Astrocyte (in vitro differentiated cells and primary cell): Measurements from ENCODE around the gene LHFPL5. TPM values are rescaled to one million over a fixed set of nuclear protein-coding genes. Genes with fewer than 3 reads are reported as not detected.

Experiments used
- DNase-seq: peaks from one replicate; pipeline ENCODE4 v3.0.0-alpha.2; 2010; ENCODE audit warnings: low read depth
- FAIRE-seq: peaks from 2 replicates; lab custom pipeline; 2011; peaks lifted over from hg19 to GRCh38; lab: Jason Lieb, UNC
- H2AFZ ChIP-seq: 2 replicates; pipeline ENCODE4 v1.6.0; 2012; ENCODE audit warnings: low read depth, low read length, inconsistent platforms
- H3K27ac ChIP-seq: 2 replicates; pipeline ENCODE4 v1.5.1; 2011; ENCODE audit warnings: low read depth, low read length, inconsistent platforms
- H3K27me3 ChIP-seq: 2 replicates; pipeline ENCODE4 v1.6.0; 2011; ENCODE audit warnings: low read length, inconsistent platforms; ENCODE audit not compliant: insufficient read depth
- H3K36me3 ChIP-seq: 2 replicates; pipeline ENCODE4 v1.5.1; 2011; ENCODE audit warnings: low read length, inconsistent platforms; ENCODE audit not compliant: insufficient read depth
- H3K4me1 ChIP-seq: 2 replicates; pipeline ENCODE4 v1.5.1; 2011; ENCODE audit warnings: low read length, inconsistent platforms; ENCODE audit not compliant: insufficient read depth
- H3K4me2 ChIP-seq: 2 replicates; pipeline ENCODE4 v1.6.0; 2012; ENCODE audit warnings: low read length, inconsistent platforms
- H3K4me3 ChIP-seq: 2 replicates; pipeline ENCODE4 v1.5.1; 2011; ENCODE audit warnings: low read depth, mild to moderate bottlenecking, low read length, inconsistent platforms; ENCODE audit not compliant: insufficient read depth
- H3K79me2 ChIP-seq: 2 replicates; pipeline ENCODE4 v1.6.0; 2012; ENCODE audit warnings: mild to moderate bottlenecking, low read length, inconsistent platforms; ENCODE audit not compliant: insufficient read depth
- H3K9ac ChIP-seq: 2 replicates; pipeline ENCODE4 v1.6.0; 2012; ENCODE audit warnings: mild to moderate bottlenecking, low read length, inconsistent platforms
- H3K9me3 ChIP-seq: 2 replicates; pipeline ENCODE4 v1.5.1; 2012; ENCODE audit warnings: low read depth, mild to moderate bottlenecking, low read length, inconsistent platforms; ENCODE audit not compliant: insufficient read depth
- H4K20me1 ChIP-seq: 2 replicates; pipeline ENCODE4 v1.6.0; 2012; ENCODE audit warnings: low read length, inconsistent platforms; ENCODE audit not compliant: insufficient read depth
- H3K27ac Mint-ChIP-seq: one replicate; pipeline ENCODE4 v1.8.0; 2021; ENCODE audit warnings: mild to moderate bottlenecking, mixed read lengths; ENCODE audit not compliant: unreplicated experiment
- H3K27me3 Mint-ChIP-seq: one replicate; pipeline ENCODE4 v1.8.0; 2021; ENCODE audit warnings: low read depth, mixed read lengths; ENCODE audit not compliant: unreplicated experiment
- H3K36me3 Mint-ChIP-seq: one replicate; pipeline ENCODE4 v1.8.0; 2021; ENCODE audit warnings: low read depth, mixed read lengths; ENCODE audit not compliant: unreplicated experiment
- H3K4me1 Mint-ChIP-seq: one replicate; pipeline ENCODE4 v1.8.0; 2021; ENCODE audit warnings: low read depth, mixed read lengths; ENCODE audit not compliant: unreplicated experiment
- H3K4me3 Mint-ChIP-seq: one replicate; pipeline ENCODE4 v1.8.0; 2021; ENCODE audit warnings: mild to moderate bottlenecking, moderate library complexity, mixed read lengths; ENCODE audit not compliant: unreplicated experiment
- H3K9me3 Mint-ChIP-seq: one replicate; pipeline ENCODE4 v1.8.0; 2021; ENCODE audit warnings: mild to moderate bottlenecking, mixed read lengths; ENCODE audit not compliant: unreplicated experiment
- EZH2 ChIP-seq: IDR thresholded peaks from 2 replicates; pipeline ENCODE4 v1.6.1; 2012; ENCODE audit warnings: mild to moderate bottlenecking, low read length, inconsistent platforms; ENCODE audit not compliant: insufficient read depth
- total RNA-seq: library from RNA; stranded (reverse); gene quantifications from 2 replicates; pipeline ENCODE4 v1.2.1, GENCODE V29; 2021
- TF ChIP-seq, protein P1 (sequence below): IDR thresholded peaks from 2 replicates; pipeline ENCODE4 v1.5.1; 2011; ENCODE audit warnings: low read depth, mild to moderate bottlenecking, inconsistent platforms, low read length, moderate library complexity; ENCODE audit not compliant: insufficient read depth

Gene LHFPL5
- total RNA-seq, 1 donor from 2014 or later = not detected

DNA sequence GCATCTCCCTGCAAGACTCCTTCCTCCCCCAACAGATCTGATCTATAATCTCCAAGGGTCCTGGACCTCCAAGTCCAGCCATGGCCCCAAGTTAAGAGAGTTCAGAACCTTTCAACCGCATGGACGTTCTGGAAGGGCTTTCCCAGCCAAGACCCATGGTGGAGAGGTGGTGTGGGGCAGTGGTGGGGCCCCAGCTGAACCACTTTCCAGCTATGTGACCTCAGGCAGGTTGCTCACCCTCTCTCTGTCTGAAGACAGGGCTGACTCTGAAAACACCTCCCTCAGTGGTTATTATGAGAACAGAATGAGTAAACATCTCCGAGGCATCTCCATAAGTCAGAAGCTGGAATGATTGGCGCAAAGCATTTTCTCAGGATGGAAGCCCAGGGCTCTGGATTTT is 8.9 kb upstream of the LHFPL5 start:
- Histone ChIP-seq H3K36me3 (no peaks in the 10 kb centered on the region), H3K4me2 (no peak overlapping the region), H2AFZ (no peak overlapping the region), H3K79me2 (no peaks in the 10 kb centered on the region), H3K9ac (no peak overlapping the region), H3K4me3 (no peak overlapping the region), H3K27me3 (peaks cover 6% of the 10 kb centered on the region), H3K27ac (no peak overlapping the region), H3K4me1 (no peaks in the 10 kb centered on the region), H3K9me3 (no peaks in the 10 kb centered on the region), H4K20me1 (no peaks in the 10 kb centered on the region)
- peaks cover 3% of the 10 kb centered on the region for H3K36me3 Mint-ChIP-seq
- no peaks in the 10 kb centered on the region for H3K9me3 Mint-ChIP-seq
- H3K4me1 Mint-ChIP-seq = peaks cover 3% of the 10 kb centered on the region
- DNase-seq (no peak), FAIRE-seq (no peak)
- peaks cover 47% of the 10 kb centered on the region for H3K27me3 Mint-ChIP-seq
- TF ChIP-seq, protein P1, sequence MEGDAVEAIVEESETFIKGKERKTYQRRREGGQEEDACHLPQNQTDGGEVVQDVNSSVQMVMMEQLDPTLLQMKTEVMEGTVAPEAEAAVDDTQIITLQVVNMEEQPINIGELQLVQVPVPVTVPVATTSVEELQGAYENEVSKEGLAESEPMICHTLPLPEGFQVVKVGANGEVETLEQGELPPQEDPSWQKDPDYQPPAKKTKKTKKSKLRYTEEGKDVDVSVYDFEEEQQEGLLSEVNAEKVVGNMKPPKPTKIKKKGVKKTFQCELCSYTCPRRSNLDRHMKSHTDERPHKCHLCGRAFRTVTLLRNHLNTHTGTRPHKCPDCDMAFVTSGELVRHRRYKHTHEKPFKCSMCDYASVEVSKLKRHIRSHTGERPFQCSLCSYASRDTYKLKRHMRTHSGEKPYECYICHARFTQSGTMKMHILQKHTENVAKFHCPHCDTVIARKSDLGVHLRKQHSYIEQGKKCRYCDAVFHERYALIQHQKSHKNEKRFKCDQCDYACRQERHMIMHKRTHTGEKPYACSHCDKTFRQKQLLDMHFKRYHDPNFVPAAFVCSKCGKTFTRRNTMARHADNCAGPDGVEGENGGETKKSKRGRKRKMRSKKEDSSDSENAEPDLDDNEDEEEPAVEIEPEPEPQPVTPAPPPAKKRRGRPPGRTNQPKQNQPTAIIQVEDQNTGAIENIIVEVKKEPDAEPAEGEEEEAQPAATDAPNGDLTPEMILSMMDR = no peak
- no peak for TF ChIP-seq EZH2
- peak overlapping the region; percentile 5 for H3K27ac Mint-ChIP-seq
- H3K4me3 Mint-ChIP-seq = no peak overlapping the region

DNA sequence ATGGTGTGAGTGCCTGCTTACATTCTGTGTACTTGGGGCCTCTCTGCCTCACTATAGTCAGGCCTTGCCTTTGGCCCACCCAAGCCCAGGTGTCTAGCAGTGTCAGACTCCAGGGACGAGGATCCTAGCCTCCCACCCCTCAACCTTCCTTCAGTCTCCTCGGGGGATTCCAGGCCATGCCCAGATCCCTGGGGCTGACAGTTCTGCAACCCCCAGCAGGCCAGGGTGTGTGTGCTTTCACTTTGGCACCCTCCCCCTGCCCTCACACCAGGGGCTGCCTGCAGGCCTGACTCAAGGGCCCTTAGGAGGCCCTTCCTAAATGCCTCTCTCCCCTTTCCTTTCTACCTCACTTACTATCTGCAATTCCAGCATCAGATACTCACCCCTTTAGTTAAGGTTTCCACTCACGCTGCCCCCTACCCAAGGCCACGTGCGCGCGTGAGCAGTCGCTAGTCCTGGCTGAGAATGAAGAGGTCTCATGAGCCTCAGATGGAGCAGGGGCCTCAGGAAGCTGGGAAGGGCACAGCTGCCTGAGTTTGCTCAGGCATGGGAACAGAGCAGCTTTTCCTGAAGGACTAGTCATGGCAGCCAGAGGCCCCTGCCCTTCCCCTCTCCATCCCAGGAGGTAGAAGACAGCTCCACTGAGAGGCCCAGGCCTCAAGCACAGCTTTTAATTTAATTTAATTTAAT is 7.2 kb upstream of the LHFPL5 start:
- H3K27me3 ChIP-seq = no peaks in the 10 kb centered on the region
- H3K4me1 ChIP-seq = no peaks in the 10 kb centered on the region
- no peak overlapping the region for H3K4me2 ChIP-seq
- H3K27me3 Mint-ChIP-seq = peaks cover 47% of the 10 kb centered on the region
- no peaks in the 10 kb centered on the region for H4K20me1 ChIP-seq
- no peak overlapping the region for H2AFZ ChIP-seq
- H3K27ac ChIP-seq = no peak overlapping the region
- FAIRE-seq (no peak), DNase-seq (no peak)
- H3K4me3 ChIP-seq = no peak overlapping the region
- no peaks in the 10 kb centered on the region for H3K79me2 ChIP-seq
- H3K4me1 Mint-ChIP-seq = peaks cover 3% of the 10 kb centered on the region
- no peak overlapping the region for H3K4me3 Mint-ChIP-seq
- H3K27ac Mint-ChIP-seq = no peak overlapping the region
- H3K9me3 ChIP-seq = no peaks in the 10 kb centered on the region
- H3K9me3 Mint-ChIP-seq = no peaks in the 10 kb centered on the region
- TF ChIP-seq, protein P1 = no peak
- no peak for TF ChIP-seq EZH2
- H3K9ac ChIP-seq = no peak overlapping the region
- no peaks in the 10 kb centered on the region for H3K36me3 ChIP-seq
- H3K36me3 Mint-ChIP-seq = peaks cover 3% of the 10 kb centered on the region

DNA sequence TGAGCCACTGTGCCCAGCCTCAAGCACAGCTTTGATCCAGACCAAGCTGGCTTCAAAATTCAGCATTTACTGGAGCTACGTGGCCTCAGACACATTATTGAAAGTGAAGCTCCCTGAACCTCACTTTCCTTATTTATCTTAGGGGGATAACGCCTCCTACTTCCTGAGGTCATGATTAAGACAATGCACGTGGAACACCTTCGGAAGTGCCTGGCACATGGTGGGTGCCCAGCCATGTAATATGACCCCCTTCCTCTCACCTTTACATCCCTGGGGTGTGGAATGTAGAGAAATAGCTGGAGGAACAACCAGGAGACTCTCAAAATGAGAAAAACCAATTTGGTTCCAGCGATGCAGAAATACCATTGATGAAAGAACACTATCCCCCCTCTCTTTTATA is 6.4 kb upstream of the LHFPL5 start:
- Mint-ChIP-seq H3K4me1 (no peaks in the 10 kb centered on the region), H3K27me3 (peaks cover 45% of the 10 kb centered on the region), H3K4me3 (no peak overlapping the region), H3K27ac (no peak overlapping the region), H3K9me3 (no peaks in the 10 kb centered on the region), H3K36me3 (peaks cover 3% of the 10 kb centered on the region)
- no peak overlapping the region for H3K27ac ChIP-seq
- DNase-seq (no peak), FAIRE-seq (no peak)
- no peak overlapping the region for H2AFZ ChIP-seq
- no peaks in the 10 kb centered on the region for H3K4me1 ChIP-seq
- TF ChIP-seq, protein P1 = no peak
- no peak for TF ChIP-seq EZH2
- H3K36me3 ChIP-seq = no peaks in the 10 kb centered on the region
- H3K27me3 ChIP-seq = no peaks in the 10 kb centered on the region
- no peak overlapping the region for H3K4me3 ChIP-seq
- H3K79me2 ChIP-seq = no peaks in the 10 kb centered on the region
- no peak overlapping the region for H3K4me2 ChIP-seq
- H4K20me1 ChIP-seq = no peaks in the 10 kb centered on the region
- no peaks in the 10 kb centered on the region for H3K9me3 ChIP-seq
- H3K9ac ChIP-seq = no peak overlapping the region
